Left forelimb (tissue), 1 donor: Measurements from ENCODE around the gene ARHGEF37.

Experiments
- DNase-seq: peaks from one replicate; pipeline ENCODE4 v3.0.0-alpha.2; 2018; ENCODE audit warnings: low spot score

Gene ARHGEF37

DNA sequence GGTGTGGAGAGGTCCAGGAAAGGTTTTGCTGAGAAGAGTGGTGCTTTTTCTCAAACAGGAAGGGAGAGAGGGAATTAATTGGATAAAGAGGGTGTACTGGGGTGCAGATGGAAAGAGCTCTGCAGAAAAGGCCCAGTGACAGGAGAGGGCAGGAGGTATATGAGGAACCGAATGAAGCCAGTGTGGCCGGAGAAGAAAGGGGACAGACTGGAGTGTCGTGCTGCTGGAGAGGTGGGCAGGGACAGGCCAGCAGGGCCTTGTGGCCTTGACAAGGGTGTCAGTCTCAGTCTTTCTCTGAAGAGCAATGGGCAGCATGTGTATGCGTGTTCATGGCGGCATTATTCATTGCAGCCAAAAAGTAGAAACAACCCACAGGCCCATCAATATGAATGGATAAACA is 48.1 kb downstream of the ARHGEF37 start:
- no peak for DNase-seq

GRCh38 chr5:149630337-149630736 is 49.0 kb downstream of the ARHGEF37 start:
- no peak for DNase-seq

DNA sequence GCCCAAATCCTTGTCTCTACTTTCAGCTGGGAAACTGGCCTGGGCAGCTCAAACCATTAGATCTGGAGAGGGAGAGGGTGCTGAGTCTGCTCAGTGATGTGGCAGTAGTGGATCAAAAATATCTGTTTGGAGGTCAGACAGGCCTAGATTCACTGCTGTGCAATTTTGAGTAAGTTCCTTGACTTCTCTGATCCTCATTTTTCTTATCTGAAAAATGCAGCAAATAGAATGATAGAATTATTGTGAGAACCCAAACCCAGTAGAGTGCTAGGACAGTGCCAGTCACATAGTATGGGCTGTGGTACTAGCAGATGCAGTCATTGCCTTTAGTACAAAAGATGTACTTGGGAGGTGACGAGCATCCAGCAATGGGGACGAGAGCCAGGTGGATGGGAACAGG is 50.2 kb downstream of the ARHGEF37 start:
- no peak for DNase-seq

- peak; percentile 58 for DNase-seq
Observed at GRCh38 chr5:149632311-149633251, 51.3 kb downstream of the ARHGEF37 start.

GRCh38 chr5:149633476-149634350 is 52.4 kb downstream of the ARHGEF37 start:
- peak; percentile 45 for DNase-seq

- no peak for DNase-seq
Observed at GRCh38 chr5:149635394-149635793, 54.1 kb downstream of the ARHGEF37 start.

- DNase-seq: no peak
Observed at GRCh38 chr5:149636191-149636860, 55.0 kb downstream of the ARHGEF37 start.

DNA sequence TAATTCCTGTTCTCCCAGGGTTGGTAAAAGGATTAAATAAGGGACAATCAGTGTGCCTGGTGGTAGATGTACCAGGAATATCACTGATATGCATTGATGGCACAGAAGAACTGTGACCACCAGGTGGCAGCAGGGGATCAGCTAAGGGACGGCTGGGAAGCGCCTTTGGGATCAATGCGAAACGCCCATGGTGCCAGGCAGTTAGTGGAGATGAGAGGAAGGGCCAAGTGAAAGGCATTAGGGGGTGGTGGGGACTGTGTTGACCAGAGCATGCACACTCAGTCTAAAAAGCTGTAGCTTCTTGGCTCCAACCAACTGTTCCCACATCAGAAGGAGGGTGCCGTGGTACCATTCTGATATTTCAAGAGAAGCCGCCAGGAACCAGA is 55.6 kb downstream of the ARHGEF37 start:
- peak; percentile 88 for DNase-seq

- peak; percentile 46 for DNase-seq
Observed at GRCh38 chr5:149638136-149638535, 56.8 kb downstream of the ARHGEF37 start.

- peak; percentile 44 for DNase-seq
Observed at GRCh38 chr5:149638546-149639241, 57.4 kb downstream of the ARHGEF37 start.

DNA sequence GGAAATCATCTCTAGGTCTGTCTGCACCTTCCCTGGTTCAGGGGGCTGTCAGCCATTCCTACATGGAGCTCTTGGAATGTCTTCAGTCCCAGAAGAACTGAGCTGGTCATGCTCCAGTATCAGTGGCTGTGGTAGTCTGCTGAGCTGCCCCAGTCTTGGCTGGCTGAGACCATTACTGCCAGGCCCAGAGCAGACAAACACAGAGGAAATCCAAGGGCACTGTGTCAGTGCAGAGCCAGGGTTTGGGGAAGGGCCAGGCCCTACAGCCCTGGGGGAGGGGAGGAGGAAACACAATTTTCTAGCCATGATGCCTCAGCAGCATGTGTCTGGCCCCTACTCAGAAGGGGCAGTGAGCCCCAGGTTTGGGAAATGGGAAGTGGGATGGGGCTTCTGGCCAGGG is 58.4 kb downstream of the ARHGEF37 start:
- DNase-seq: no peak

DNA sequence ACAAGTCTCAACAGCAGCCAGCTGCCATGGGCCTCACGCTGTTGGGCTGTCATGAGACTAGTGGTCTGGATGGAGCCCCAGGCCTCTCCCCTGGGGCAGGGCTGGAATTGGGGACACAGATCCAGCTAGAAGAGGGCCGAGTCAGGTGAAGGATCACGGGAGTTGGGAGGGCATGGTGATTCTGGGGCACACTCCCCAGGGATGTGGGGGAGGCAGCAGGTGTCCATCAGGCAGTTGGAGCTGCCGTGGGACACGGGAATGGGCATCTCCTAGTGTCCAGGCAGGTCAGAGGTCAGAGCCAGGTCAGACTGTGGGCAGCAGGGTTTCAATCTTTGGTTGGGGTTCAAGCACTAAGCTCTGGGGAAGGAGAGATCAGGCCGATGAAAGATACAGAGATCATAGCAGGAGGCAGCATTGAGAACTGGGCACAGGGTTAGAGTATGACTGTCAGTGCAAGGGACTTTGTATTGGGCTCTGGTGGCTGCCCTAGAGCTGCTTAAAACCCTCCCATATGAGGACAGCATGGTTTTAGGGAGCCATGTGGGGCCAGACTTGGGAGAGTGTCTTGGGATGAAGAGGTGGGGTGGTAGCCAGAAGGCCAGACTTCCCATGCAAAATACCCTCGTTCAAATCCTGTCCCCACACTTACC is 59.2 kb downstream of the ARHGEF37 start:
- DNase-seq: peak; percentile 44

GRCh38 chr5:149641000-149641576 is 59.8 kb downstream of the ARHGEF37 start:
- peak; percentile 51 for DNase-seq

- no peak for DNase-seq
Observed at GRCh38 chr5:149641600-149641999, 60.3 kb downstream of the ARHGEF37 start.

GRCh38 chr5:149643781-149644180 is 62.5 kb downstream of the ARHGEF37 start:
- DNase-seq: no peak

DNA sequence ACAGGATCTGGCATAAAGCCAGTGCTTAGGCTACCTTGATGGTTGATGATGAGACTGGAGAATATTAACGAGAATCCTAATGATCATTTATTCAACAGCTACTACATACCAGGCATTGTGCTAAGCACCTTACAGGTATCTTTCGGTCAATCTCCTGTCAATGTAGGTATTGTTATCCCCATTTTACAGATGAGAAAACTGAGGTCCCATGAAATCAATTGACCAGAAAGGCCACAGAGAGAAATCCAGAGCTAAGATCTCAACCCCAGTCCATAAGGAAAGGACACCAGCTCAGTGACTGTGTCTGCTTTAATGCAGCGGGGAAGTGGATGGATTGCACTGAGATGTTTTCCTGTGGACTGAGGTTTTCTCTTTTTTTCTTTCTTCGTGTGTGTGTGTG is 63.3 kb downstream of the ARHGEF37 start:
- DNase-seq: no peak

DNA sequence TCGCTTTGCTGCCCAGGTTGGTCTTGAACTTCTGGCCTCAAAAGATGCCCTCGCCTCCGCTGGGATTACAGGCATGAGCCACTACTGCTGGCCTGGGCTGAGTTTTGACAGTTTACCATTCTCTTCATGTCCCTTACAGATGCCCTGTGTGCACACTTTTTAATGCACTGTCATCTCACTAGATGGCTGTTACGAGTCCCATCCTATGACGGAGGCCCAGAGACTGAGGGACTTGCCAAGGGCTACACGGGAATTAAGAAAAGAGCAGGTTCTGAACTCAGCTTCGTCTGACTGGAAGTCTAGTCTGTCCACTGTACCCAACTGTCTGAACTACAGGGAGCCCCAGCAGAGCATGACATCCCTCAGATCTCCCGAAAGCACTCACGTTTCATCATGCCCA is 63.9 kb downstream of the ARHGEF37 start:
- no peak for DNase-seq

DNA sequence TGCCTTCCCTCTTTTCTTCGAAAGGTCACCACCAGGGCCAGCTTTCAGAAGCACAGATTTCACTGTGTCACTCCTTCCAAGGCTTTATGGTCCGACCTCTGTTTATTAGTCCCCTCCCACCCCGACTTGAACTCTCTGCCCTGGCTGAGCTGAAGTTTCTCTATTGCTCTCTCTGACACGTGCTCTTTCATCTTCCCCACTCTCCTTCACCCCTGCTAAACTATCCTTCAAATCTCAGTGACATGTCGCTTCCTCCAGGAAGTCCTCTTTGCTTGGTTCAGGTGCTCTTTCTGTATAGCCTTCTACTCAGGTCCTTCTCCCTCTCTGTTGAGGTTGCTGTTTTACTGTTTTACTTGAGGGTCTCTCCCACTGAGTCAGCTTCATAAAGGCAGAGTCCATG is 64.4 kb downstream of the ARHGEF37 start:
- no peak for DNase-seq

GRCh38 chr5:149646564-149646963 is 65.3 kb downstream of the ARHGEF37 start:
- DNase-seq: peak; percentile 48

DNA sequence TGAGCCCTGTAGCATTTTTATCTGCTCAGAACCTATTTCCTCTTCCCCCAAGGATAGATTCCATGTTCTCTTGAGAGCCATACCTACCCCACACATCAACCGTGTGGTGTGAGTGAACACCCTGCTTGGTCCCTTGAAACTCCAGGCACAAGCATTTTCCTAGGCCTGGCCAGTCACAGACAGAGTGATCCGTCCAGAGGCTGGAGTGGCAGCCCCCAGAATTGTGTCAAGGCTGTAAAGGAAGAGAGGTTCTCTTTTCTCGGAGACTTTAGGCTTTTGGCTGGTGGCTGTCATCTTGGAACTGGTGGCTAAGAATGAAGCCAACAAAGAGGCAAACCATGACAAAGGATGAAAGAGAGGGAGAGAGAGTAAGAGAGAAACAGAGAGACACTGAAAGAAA is 66.0 kb downstream of the ARHGEF37 start:
- DNase-seq: no peak
